Endodermal cell (in vitro differentiated cells): Measurements from ENCODE around the gene SEMA5A. TPM values are rescaled to one million over a fixed set of nuclear protein-coding genes. Genes with fewer than 3 reads are reported as not detected.

Experiments used
- DNase-seq: peaks from one replicate; pipeline ENCODE4 v3.0.0-alpha.2; 2017
- H3K27ac ChIP-seq: 2 replicates; pipeline ENCODE4 v1.5.1; 2013; ENCODE audit warnings: mild to moderate bottlenecking, low read depth, low read length, moderate library complexity
- H3K27me3 ChIP-seq: 2 replicates; pipeline ENCODE4 v1.6.1; 2013; ENCODE audit warnings: mild to moderate bottlenecking, low read length, moderate library complexity; ENCODE audit not compliant: insufficient read depth, control insufficient read depth, poor library complexity, severe bottlenecking
- H3K36me3 ChIP-seq: 2 replicates; pipeline ENCODE4 v1.7.0; 2013; ENCODE audit warnings: mild to moderate bottlenecking, low read length, moderate library complexity; ENCODE audit not compliant: control insufficient read depth, insufficient read depth
- H3K4me1 ChIP-seq: one replicate; pipeline ENCODE4 v1.7.0; 2013; ENCODE audit warnings: low read length; ENCODE audit not compliant: control insufficient read depth, insufficient read depth
- H3K4me3 ChIP-seq: 2 replicates; pipeline ENCODE4 v1.5.1; 2013; ENCODE audit warnings: mild to moderate bottlenecking, low read length, moderate library complexity
- H3K9ac ChIP-seq: 2 replicates; pipeline ENCODE4 v1.6.1; 2013; ENCODE audit warnings: mild to moderate bottlenecking, low read length, moderate library complexity; ENCODE audit not compliant: poor library complexity, severe bottlenecking; ENCODE audit errors: extremely low read depth
- H3K9me3 ChIP-seq: 2 replicates; pipeline ENCODE4 v1.6.1; 2013; ENCODE audit warnings: mild to moderate bottlenecking, low read length, moderate library complexity; ENCODE audit not compliant: control insufficient read depth
- H3K27ac Mint-ChIP-seq: 2 replicates; pipeline ENCODE4 v1.8.0; 2020; ENCODE audit warnings: mixed read lengths
- H3K27me3 Mint-ChIP-seq: 2 replicates; pipeline ENCODE4 v1.8.0; 2021; ENCODE audit warnings: mild to moderate bottlenecking, mixed read lengths; ENCODE audit not compliant: insufficient read depth
- H3K36me3 Mint-ChIP-seq: 2 replicates; pipeline ENCODE4 v1.8.0; 2020; ENCODE audit warnings: low read depth, mixed read lengths
- H3K4me1 Mint-ChIP-seq: 2 replicates; pipeline ENCODE4 v1.8.0; 2020; ENCODE audit warnings: mixed read lengths
- H3K4me3 Mint-ChIP-seq: 2 replicates; pipeline ENCODE4 v1.8.0; 2020; ENCODE audit warnings: mild to moderate bottlenecking, moderate library complexity, mixed read lengths
- H3K9me3 Mint-ChIP-seq: 2 replicates; pipeline ENCODE4 v1.8.0; 2020; ENCODE audit warnings: mild to moderate bottlenecking, mixed read lengths
- CTCF ChIP-seq: fragments of 200-600 bp; sonication (generic); conservative IDR thresholded peaks from 2 replicates; pipeline ENCODE4 v1.5.0; 2021; ENCODE audit warnings: antibody characterized with exemption, mild to moderate bottlenecking
- WGBS, 2 experiments: methylation state at CpG; one replicate each; pipeline versions ENCODE4 v1.1.5 to v1.1.7; 2013; ENCODE audit warnings: missing lambda C conversion rate in 2 of 2, mixed read lengths in 1 of 2; ENCODE audit not compliant: insufficient coverage in 1 of 2, insufficient read length in 1 of 2; 5-methylcytosine and 5-hydroxymethylcytosine counted together
- total RNA-seq, 2 donors: library from RNA; stranded (reverse); fragmentation: NEBNext Ultra II Directional in 1 of 2; extraction: Animal tissue kit (Norgen Biotek cat#: 25700) in 1 of 2; gene quantifications; 2 replicates in 1 of 2; 3 replicates in 1 of 2; pipeline ENCODE4 v1.2.1, GENCODE V29; 2021

The SEMA5A gene
- total RNA-seq, 2 donors from 2014 or later: 46.8 to 77.8 TPM

DNA sequence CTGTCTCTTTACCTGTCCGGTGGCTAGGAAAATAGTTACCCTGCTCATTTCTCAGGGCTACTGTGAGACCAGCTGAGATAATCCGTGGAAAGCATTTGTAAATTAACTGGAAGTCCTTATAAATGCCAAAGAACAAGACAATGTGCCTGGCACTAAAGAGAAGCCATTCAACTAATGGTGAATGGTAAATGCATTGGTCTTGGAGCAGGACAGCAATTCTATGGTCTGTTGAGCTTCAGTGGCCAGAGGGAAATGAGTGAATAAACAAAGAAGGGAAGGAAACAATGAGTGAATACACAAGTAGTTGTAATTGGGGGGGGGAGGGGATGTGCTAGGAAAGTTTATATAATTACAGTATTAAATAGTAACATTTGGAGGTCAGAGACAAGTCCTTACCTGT is 353.6 kb downstream of the SEMA5A start:
- Mint-ChIP-seq H3K36me3 (peaks cover 54% of the 10 kb centered on the region), H3K27ac (no peak overlapping the region), H3K4me3 (no peak overlapping the region), H3K27me3 (no peaks in the 10 kb centered on the region), H3K4me1 (peaks cover 17% of the 10 kb centered on the region), H3K9me3 (no peaks in the 10 kb centered on the region)
- no peak overlapping the region for H3K4me3 ChIP-seq
- no peaks in the 10 kb centered on the region for H3K9me3 ChIP-seq
- 95% methylated on average over 2 of the region's 2 CpGs for WGBS, 2 experiments
- no peak overlapping the region for H3K9ac ChIP-seq
- peaks cover 87% of the 10 kb centered on the region for H3K36me3 ChIP-seq
- peaks cover 12% of the 10 kb centered on the region for H3K4me1 ChIP-seq
- no peak overlapping the region for H3K27ac ChIP-seq
- no peak for TF ChIP-seq CTCF
- H3K27me3 ChIP-seq: no peaks in the 10 kb centered on the region
- no peak for DNase-seq

- Mint-ChIP-seq H3K9me3 (no peaks in the 10 kb centered on the region), H3K36me3 (peaks cover 58% of the 10 kb centered on the region), H3K27ac (no peak overlapping the region), H3K4me1 (peaks cover 4% of the 10 kb centered on the region), H3K27me3 (no peaks in the 10 kb centered on the region), H3K4me3 (no peak overlapping the region)
- Histone ChIP-seq H3K9me3 (no peaks in the 10 kb centered on the region), H3K27me3 (no peaks in the 10 kb centered on the region), H3K4me3 (no peak overlapping the region), H3K4me1 (no peaks in the 10 kb centered on the region), H3K36me3 (peaks cover 86% of the 10 kb centered on the region), H3K27ac (no peak overlapping the region), H3K9ac (no peak overlapping the region)
- TF ChIP-seq CTCF: no peak
- DNase-seq: no peak
- 80 to 97% methylated on average over 1 of the region's 1 CpG for WGBS, 2 experiments
Measured at GRCh38 chr5:9189681-9190080, 356.2 kb downstream of the SEMA5A start.

- no peak overlapping the region for H3K27ac ChIP-seq
- Mint-ChIP-seq H3K4me3 (no peak overlapping the region), H3K36me3 (peaks cover 60% of the 10 kb centered on the region), H3K27me3 (no peaks in the 10 kb centered on the region), H3K9me3 (no peaks in the 10 kb centered on the region), H3K27ac (no peak overlapping the region), H3K4me1 (peaks cover 4% of the 10 kb centered on the region)
- H3K9ac ChIP-seq: no peak overlapping the region
- no peak for DNase-seq
- WGBS, 2 experiments: 99 to 100% methylated on average over 3 to 4 of the region's 4 CpGs
- peaks cover 86% of the 10 kb centered on the region for H3K36me3 ChIP-seq
- no peak for TF ChIP-seq CTCF
- no peaks in the 10 kb centered on the region for H3K4me1 ChIP-seq
- H3K9me3 ChIP-seq: no peaks in the 10 kb centered on the region
- no peaks in the 10 kb centered on the region for H3K27me3 ChIP-seq
- H3K4me3 ChIP-seq: no peak overlapping the region
Measured at GRCh38 chr5:9188956-9189355, 356.9 kb downstream of the SEMA5A start.
